D721Med (cell line): Measurements from ENCODE around the gene C4orf51.

Experiments
- DNase-seq: peaks from one replicate; pipeline ENCODE4 v3.0.0; 2011; ENCODE audit warnings: low spot score; ENCODE audit not compliant: insufficient read length
- FAIRE-seq: peaks from 2 replicates; lab custom pipeline; 2011; peaks lifted over from hg19 to GRCh38; lab: Jason Lieb, UNC
- CTCF ChIP-seq: IDR thresholded peaks from 2 replicates; pipeline ENCODE4 v1.5.1; 2012; ENCODE audit warnings: mild to moderate bottlenecking, control low read depth; ENCODE audit not compliant: insufficient read depth; ENCODE audit errors: missing control alignments

The C4orf51 gene

DNA sequence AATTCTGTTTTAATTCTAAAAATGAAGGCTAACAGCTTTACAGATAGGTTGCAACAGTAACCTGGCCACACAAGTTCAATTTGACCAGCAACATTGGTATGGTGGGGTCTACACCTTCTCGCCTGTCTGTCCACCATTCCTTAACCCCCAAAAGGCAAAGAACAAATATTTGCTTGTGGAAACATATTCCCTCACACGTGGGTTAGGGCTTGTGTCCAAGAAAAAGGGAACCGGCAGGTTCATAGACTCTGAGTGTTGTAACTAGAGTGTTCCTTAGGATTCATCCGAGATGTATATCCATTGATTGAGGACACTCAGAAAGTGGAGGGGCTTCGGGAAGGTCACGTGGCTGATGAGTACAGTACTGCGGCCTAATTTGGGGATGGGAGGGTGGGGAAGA, 54.1 kb downstream of the C4orf51 start:
- no peak for TF ChIP-seq CTCF
- DNase-seq = no peak
- no peak for FAIRE-seq

DNA sequence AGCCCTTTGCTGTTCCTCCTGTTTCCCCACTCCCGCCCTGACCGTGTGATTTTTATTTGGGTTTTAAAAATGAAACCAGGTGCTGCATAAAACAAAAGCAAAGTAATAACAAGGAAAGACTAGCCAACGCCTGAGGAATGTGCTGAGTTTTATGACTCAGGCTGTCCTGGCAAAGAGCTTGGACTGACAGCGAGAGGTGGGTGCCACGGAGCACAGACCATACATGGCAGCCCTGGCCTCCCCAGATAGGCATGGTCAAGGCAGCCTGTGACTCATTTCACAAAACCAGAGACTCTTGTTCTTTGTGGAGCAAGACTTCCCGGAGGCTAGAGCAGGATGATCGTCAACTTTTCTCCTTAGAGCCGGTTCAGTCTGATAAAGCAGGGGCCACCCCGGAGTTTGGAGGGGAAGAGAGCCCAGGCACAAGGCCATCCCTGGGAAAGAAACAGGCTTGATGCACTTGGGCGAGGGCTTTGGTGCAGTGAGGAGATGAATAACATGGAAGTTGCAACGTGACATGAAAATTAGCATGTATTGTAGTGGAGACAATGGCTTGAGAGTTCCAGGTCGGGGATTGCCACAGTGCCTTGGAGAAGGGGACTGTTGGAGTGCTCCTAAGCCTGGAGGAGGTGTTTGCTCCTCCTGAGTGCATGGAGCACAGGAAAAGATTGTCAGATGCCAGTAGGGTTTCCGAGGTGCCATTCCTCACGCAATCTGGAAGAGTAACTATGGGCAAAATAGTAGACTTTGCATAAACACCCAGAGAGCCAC, 54.8 kb downstream of the C4orf51 start:
- DNase-seq (no peak), FAIRE-seq (no peak)
- no peak for TF ChIP-seq CTCF

GRCh38 chr4:145735347-145735675, 55.4 kb downstream of the C4orf51 start:
- no peak for TF ChIP-seq CTCF
- DNase-seq = no peak
- no peak for FAIRE-seq

GRCh38 chr4:145735827-145736226, 55.9 kb downstream of the C4orf51 start:
- FAIRE-seq (no peak), DNase-seq (no peak)
- TF ChIP-seq CTCF = no peak

GRCh38 chr4:145736241-145736831, 56.4 kb downstream of the C4orf51 start:
- no peak for DNase-seq
- FAIRE-seq = no peak
- no peak for TF ChIP-seq CTCF

GRCh38 chr4:145739845-145740244, 59.9 kb downstream of the C4orf51 start:
- FAIRE-seq (no peak), DNase-seq (no peak)
- TF ChIP-seq CTCF = no peak

- no peak for TF ChIP-seq CTCF
- no peak for FAIRE-seq
- no peak for DNase-seq
Observed at GRCh38 chr4:145740806-145741205, 60.9 kb downstream of the C4orf51 start.
